LNCaP clone FGC (cell line): ENCODE data around the gene SRSF4.
"Not testable (repeated sequence)": the region's sequence is repeated elsewhere in the genome, so short reads cannot be mapped to it uniquely, and the experiment has no call there.

Experiments used
- DNase-seq: peaks from one replicate; pipeline ENCODE4 v3.0.0-alpha.2; 2011; ENCODE audit warnings: low read depth
- H3K4me3 ChIP-seq: 2 replicates; pipeline ENCODE4 v1.5.1; 2011; ENCODE audit warnings: mild to moderate bottlenecking, low read depth, low read length, control low read depth
- TF ChIP-seq, protein P1 (sequence below): IDR thresholded peaks from 2 replicates; pipeline ENCODE4 v1.5.1; 2012; ENCODE audit warnings: mild to moderate bottlenecking; ENCODE audit not compliant: control insufficient read depth, insufficient read depth; ENCODE audit errors: extremely low read depth

Gene SRSF4

DNA sequence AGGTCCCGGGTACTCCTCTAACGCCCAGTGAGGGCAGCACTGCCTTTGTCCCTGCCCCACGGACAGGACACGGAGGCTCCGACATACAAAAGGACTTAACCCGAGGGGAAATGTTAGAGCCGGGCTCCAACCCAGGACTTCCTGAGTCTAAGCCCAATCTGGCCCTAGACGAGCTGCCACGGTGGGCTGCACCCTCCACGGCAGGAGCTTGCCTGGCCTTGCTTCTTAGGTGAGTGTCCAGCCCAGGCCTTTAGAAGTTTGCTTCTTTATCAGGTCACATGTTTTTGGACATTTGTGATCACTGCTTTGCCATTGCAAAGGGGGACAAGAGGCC, 47.0 kb downstream of the SRSF4 start:
- DNase-seq: no peak
- H3K4me3 ChIP-seq: no peak overlapping the region
- TF ChIP-seq, protein P1, sequence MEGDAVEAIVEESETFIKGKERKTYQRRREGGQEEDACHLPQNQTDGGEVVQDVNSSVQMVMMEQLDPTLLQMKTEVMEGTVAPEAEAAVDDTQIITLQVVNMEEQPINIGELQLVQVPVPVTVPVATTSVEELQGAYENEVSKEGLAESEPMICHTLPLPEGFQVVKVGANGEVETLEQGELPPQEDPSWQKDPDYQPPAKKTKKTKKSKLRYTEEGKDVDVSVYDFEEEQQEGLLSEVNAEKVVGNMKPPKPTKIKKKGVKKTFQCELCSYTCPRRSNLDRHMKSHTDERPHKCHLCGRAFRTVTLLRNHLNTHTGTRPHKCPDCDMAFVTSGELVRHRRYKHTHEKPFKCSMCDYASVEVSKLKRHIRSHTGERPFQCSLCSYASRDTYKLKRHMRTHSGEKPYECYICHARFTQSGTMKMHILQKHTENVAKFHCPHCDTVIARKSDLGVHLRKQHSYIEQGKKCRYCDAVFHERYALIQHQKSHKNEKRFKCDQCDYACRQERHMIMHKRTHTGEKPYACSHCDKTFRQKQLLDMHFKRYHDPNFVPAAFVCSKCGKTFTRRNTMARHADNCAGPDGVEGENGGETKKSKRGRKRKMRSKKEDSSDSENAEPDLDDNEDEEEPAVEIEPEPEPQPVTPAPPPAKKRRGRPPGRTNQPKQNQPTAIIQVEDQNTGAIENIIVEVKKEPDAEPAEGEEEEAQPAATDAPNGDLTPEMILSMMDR: no peak

DNA sequence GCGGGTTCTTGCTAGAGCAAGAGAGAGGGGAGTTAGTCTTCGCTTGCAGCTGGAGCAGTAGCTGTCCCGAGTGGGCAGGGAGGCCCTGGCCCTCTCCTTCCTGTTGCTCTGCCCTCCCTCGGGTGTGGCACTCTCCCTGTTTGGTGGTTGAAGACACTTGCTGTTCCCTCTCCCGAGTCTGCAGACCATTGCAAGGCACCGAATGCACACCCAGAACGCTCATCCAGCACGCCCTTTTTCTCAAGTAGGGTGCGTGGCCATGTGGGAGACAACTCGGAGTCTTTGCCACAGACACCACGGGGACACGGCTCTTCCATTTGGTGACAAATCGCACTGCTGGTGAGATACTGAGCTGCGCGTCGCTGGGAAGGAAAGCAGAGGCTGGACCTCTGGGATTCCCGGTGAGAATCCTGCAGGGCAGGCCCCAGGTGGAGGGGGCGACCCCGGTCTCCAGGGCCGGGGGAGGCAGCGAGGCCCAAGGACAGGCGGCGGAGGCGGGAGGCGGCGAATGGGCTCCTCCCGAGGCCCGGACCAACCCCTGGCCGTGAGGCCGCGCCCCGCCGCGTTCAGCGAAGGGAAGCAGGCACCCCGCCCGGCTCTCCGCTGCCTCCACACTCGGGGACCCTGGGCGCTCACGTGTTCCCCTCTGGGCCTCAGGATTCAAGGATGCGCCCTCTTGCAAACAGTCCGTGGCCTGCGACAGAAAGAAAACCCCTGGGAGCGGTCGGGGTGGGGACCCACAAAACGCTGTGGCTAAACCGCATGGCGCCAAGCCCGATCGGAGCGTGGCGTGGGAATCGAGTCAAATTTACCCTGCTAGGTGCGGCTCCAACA, 47.6 kb downstream of the SRSF4 start:
- no peak overlapping the region for H3K4me3 ChIP-seq
- TF ChIP-seq, protein P1: no peak
- DNase-seq: no peak

DNA sequence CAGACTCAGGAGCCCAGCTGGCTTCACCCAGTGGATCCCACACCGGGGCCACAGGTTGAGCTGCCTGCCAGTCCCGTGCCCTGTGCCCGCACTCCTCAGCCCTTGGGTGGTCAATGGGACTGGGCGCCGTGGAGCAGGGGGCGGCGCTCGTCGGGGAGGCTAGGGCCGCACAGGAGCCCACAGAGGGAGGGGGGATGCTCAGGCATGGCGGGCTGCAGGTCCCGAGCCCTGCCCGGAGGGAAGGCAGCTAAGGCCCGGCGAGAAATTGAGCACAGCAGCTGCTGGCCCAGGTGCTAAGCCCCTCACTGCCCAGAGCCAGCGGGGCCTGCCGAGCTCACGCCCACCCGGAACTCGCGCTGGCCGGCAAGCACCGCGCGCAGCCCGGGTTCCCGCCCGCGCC, 50.6 kb downstream of the SRSF4 start:
- DNase-seq, H3K4me3 ChIP-seq: not testable (repeated sequence)

DNA sequence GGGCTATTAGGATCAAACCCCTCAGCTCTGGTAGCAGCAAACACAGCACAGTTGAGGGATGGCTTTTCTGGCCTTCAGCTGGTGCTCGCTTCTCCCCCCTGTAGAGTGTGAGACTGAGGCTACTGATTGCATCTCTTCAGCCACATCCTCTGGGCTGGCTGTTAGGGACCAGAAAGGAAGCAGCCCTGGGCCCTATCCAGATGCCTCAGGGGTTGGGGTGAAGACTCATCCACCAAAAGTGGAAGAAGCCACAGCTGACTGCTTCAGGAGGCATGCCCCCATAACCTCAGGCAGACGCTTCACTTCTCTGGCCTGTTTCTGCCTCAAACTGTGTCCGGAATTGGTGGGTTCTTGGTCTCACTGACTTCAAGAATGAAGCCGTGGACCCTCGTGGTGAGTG, 51.8 kb downstream of the SRSF4 start:
- DNase-seq: no peak
- no peak overlapping the region for H3K4me3 ChIP-seq
- TF ChIP-seq, protein P1: no peak

DNA sequence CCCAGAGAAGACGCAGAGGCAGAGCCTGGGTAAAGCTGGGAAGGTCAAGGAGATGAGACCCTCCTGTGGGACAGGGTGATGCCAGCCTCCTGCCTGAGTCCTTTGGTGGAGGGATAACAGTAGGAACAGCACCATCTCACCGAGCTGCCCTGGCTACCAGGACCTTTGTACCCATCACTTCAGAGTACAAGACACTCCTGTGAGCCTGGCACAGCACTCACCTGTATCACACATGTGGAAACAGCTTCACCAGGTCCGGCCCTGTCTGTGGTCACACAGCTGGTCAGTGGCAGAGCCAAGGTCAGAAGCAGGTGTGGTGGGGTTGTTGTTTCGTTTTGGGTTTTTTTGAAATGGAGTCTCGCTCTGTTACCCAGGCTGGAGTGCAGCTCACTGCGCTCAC, 53.0 kb downstream of the SRSF4 start:
- no peak for DNase-seq
- TF ChIP-seq, protein P1: no peak

DNA sequence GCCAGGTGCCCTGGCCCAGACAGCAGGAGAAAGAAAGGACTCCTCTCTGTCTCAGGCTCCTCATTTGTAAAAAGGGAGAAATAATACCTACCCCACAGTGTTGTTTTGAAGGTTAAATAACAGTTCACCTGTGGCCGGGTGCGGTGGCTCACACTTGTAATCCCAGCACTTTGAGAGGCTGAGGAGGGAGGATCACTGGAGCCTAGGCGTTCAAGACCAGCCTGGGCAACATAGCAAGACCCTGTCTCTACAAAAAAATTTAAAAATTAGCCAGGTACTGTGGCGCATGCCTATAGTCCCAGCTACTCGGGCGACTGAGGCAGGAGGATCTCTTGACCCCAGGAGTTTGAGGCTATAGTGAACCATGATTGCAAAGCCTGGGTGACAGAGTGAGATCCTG, 55.5 kb downstream of the SRSF4 start:
- H3K4me3 ChIP-seq: no peak overlapping the region
- DNase-seq: no peak
- TF ChIP-seq, protein P1: no peak

More for the DNA sequence above, 53.0 kb downstream of the SRSF4 start:
- H3K4me3 ChIP-seq: no peak overlapping the region

DNA sequence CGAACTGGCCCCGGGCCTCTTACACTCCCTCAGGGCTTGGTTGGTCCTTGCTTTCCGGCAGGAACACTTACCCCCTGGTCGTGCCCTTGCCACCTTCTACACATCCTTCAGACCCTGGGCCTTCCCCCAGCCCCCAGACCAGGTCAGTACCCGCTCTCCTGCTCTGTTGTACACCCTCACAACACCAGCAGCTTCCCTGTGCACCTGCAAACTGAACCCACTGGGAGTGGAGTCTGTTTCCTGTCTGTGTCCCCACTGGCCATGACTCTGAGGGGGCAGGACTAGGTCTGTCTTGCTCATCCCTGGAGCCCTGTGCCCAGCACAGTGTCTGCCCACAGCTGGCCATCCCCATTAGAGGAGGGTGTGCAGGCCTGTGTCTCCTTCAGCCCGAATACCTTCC, 55.9 kb downstream of the SRSF4 start:
- no peak overlapping the region for H3K4me3 ChIP-seq
- DNase-seq: no peak
- TF ChIP-seq, protein P1: no peak
